A673 (cell line): ENCODE measurements around the gene TENM3. TPM values are rescaled to one million over a fixed set of nuclear protein-coding genes. Genes with fewer than 3 reads are reported as not detected.

ENCODE experiments used
- BruUV-seq: library from RNA; stranded (reverse); fragments of 400-500 nt; replicated peaks from 2 replicates; lab custom pipeline; 2021; lab: Mats Ljungman, UMichigan
- CTCF ChIA-PET: fragments of 300-600 bp; sonication (Branson Sonifier 250); formaldehyde crosslinking; loops from one replicate; lab custom pipeline; 2022; ENCODE audit warnings: antibody characterized with exemption; lab: Charles Lee
- POLR2A ChIA-PET: fragments of 300-600 bp; sonication (Branson Sonifier 250); formaldehyde crosslinking; loops from one replicate; lab custom pipeline; 2022; ENCODE audit warnings: antibody characterized with exemption; ENCODE audit not compliant: low non-redundant PET; lab: Charles Lee
- DNase-seq: peaks from one replicate; pipeline ENCODE4 v3.0.0-alpha.2; 2015; ENCODE audit warnings: low spot score
- H3K27ac ChIP-seq: fragments of 200-600 bp; sonication (generic); 2 replicates; pipeline ENCODE4 v1.5.1; 2016; ENCODE audit warnings: mixed run types, low read depth, mild to moderate bottlenecking, mixed read lengths, antibody characterized with exemption, low read length; ENCODE audit not compliant: poor library complexity, severe bottlenecking
- H3K27me3 ChIP-seq: fragments of 200-600 bp; sonication (generic); replicated peaks from 2 replicates; pipeline ENCODE4 v1.6.1; 2017; ENCODE audit warnings: mixed run types, low read depth, mild to moderate bottlenecking, mixed read lengths, antibody characterized with exemption, low read length; ENCODE audit not compliant: insufficient read depth, poor library complexity
- H3K36me3 ChIP-seq: fragments of 200-600 bp; sonication (generic); 2 replicates; pipeline ENCODE4 v1.6.1; 2016; ENCODE audit warnings: mixed run types, mild to moderate bottlenecking, mixed read lengths, antibody characterized with exemption, low read length; ENCODE audit not compliant: insufficient read depth, poor library complexity, severe bottlenecking
- H3K4me1 ChIP-seq: fragments of 200-600 bp; sonication (generic); 2 replicates; pipeline ENCODE4 v1.6.1; 2017; ENCODE audit warnings: mixed run types, mild to moderate bottlenecking, mixed read lengths, antibody characterized with exemption, low read length; ENCODE audit not compliant: insufficient read depth, poor library complexity, severe bottlenecking
- H3K4me3 ChIP-seq: fragments of 200-600 bp; sonication (generic); 2 replicates; pipeline ENCODE4 v1.5.1; 2016; ENCODE audit warnings: low read depth, mixed run types, mild to moderate bottlenecking, mixed read lengths, low read length; ENCODE audit not compliant: poor library complexity, severe bottlenecking
- H3K9me3 ChIP-seq: fragments of 200-600 bp; sonication (generic); 2 replicates; pipeline ENCODE4 v1.6.1; 2016; ENCODE audit warnings: mixed run types, low read depth, mild to moderate bottlenecking, mixed read lengths, antibody characterized with exemption, low read length; ENCODE audit not compliant: poor library complexity, severe bottlenecking
- CTCF ChIP-seq: fragments of 300-800, 200-600 bp; sonication (generic); conservative IDR thresholded peaks from 2 replicates; pipeline ENCODE4 v1.5.1; 2017; ENCODE audit warnings: low read depth, mild to moderate bottlenecking, antibody characterized with exemption, low read length, moderate library complexity, mixed read lengths
- EZH2 ChIP-seq: fragments of 200-600 bp; sonication (generic); IDR thresholded peaks from 2 replicates; pipeline ENCODE4 v1.6.1; 2017; ENCODE audit warnings: borderline replicate concordance, low read depth, mild to moderate bottlenecking, mixed read lengths, antibody characterized with exemption, low read length; ENCODE audit not compliant: poor library complexity, severe bottlenecking
- intact Hi-C: fragments of 100-400 bp; cut with micrococcal nuclease; formaldehyde crosslinking; loops from one replicate; pipeline ENCODE4 v1.10.0; 2022; ENCODE audit not compliant: unreplicated experiment
- total RNA-seq: library from RNA; stranded (reverse); gene quantifications from 2 replicates; pipeline ENCODE4 v1.2.3, GENCODE V29; 2021

TENM3 gene
- total RNA-seq, 1 experiment from 2014 or later = 26.4 TPM

DNA sequence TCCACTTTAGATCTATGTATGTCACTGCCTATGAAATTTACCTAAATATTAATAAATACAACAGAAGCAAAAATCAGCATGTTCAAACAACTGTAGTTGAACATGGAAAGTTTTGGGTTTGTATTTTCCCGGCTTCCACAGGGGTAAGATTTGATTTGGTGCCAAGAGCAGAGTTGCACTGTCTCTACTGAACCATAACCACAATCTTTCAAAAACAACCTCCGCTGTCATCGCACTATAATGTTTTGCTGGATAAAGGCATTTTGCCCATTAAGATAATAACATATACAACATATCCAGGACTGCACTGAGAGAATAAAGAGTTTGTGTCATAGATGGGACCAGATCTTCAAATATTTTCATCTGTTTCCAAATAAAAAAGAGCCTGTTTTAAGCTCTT is 94.9 kb downstream of the TENM3 start:
- BruUV-seq = no TSS peak
- ChIA-PET POLR2A (no interaction called here), CTCF (no interaction called here)
- Histone ChIP-seq H3K4me3 (no peak overlapping the region), H3K9me3 (no peaks in the 10 kb centered on the region), H3K27ac (no peak overlapping the region), H3K27me3 (no peaks in the 10 kb centered on the region), H3K4me1 (peaks cover 4% of the 10 kb centered on the region), H3K36me3 (no peaks in the 10 kb centered on the region)
- TF ChIP-seq EZH2 = no peak
- no peak for TF ChIP-seq CTCF
- no peak for DNase-seq
- intact Hi-C loops = no loop called here

DNA sequence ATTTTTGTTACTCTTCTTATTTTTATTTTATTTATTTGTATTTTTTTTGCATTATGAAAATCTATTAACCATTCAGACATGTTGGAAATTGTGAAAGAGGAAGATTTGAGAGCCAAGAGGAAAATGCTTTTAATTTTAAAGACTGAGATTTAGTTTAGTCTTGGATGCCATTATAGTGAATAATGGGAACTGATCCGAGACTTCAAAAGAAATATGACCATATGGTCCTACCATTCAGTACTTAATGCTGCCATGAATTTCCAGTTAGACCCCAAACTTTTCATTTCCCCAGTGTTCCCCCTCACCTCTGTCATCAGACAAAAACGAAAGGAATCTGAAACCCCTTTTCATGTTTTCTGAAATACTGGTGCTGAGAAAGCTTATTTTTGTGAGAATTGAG is 95.5 kb downstream of the TENM3 start:
- POLR2A ChIA-PET = no interaction called here
- BruUV-seq = no TSS peak
- H3K4me3 ChIP-seq = no peak overlapping the region
- peaks cover 4% of the 10 kb centered on the region for H3K4me1 ChIP-seq
- no peak for TF ChIP-seq CTCF
- no peak for TF ChIP-seq EZH2
- H3K27ac ChIP-seq = no peak overlapping the region
- no peaks in the 10 kb centered on the region for H3K27me3 ChIP-seq
- CTCF ChIA-PET = no interaction called here
- intact Hi-C loops = no loop called here
- H3K9me3 ChIP-seq = no peaks in the 10 kb centered on the region
- H3K36me3 ChIP-seq = no peaks in the 10 kb centered on the region
- no peak for DNase-seq

- no peaks in the 10 kb centered on the region for H3K9me3 ChIP-seq
- TF ChIP-seq EZH2 (no peak), CTCF (no peak)
- POLR2A ChIA-PET = no interaction called here
- intact Hi-C loops = no loop called here
- H3K4me3 ChIP-seq = no peak overlapping the region
- no peak for DNase-seq
- H3K36me3 ChIP-seq = no peaks in the 10 kb centered on the region
- no peak overlapping the region for H3K27ac ChIP-seq
- no TSS peak for BruUV-seq
- H3K27me3 ChIP-seq = no peaks in the 10 kb centered on the region
- H3K4me1 ChIP-seq = peaks cover 4% of the 10 kb centered on the region
- CTCF ChIA-PET = no interaction called here
Observed at GRCh38 chr4:182339221-182339641, 96.0 kb downstream of the TENM3 start.
